Calu3 (cell line): ENCODE measurements around the gene GAR1. TPM values are rescaled to one million over a fixed set of nuclear protein-coding genes. Genes with fewer than 3 reads are reported as not detected.
A peak's percentile ranks its signal among the peaks of the same experiment; 100 is the strongest.
"Not testable (repeated sequence)": the region's sequence is repeated elsewhere in the genome, so short reads cannot be mapped to it uniquely, and the experiment has no call there.

Experiments
- Bru-seq: library from RNA; stranded (reverse); fragments of 400-500 nt; gene quantifications from one replicate; lab custom pipeline; 2021; lab: Mats Ljungman, UMichigan
- BruChase-seq, 2 experiments: library from RNA; stranded (reverse); fragments of 400-500 nt; gene quantifications; one replicate each; lab custom pipeline; 2021; lab: Mats Ljungman, UMichigan
- BruUV-seq: library from RNA; stranded (reverse); fragments of 400-500 nt; replicated peaks from 2 replicates; lab custom pipeline; 2021; lab: Mats Ljungman, UMichigan
- CTCF ChIA-PET: fragments of 300-600 bp; sonication (Branson Sonifier 250); formaldehyde crosslinking; loops from one replicate; lab custom pipeline; 2022; ENCODE audit warnings: antibody characterized with exemption; lab: Charles Lee
- DNase-seq: peaks from one replicate; pipeline ENCODE4 v3.0.0; 2022
- H3K27ac Mint-ChIP-seq: one replicate; pipeline ENCODE4 v1.8.0; 2022; ENCODE audit warnings: mixed read lengths; ENCODE audit not compliant: unreplicated experiment
- H3K27me3 Mint-ChIP-seq: one replicate; pipeline ENCODE4 v1.8.0; 2022; ENCODE audit warnings: mixed read lengths; ENCODE audit not compliant: unreplicated experiment
- H3K36me3 Mint-ChIP-seq: one replicate; pipeline ENCODE4 v1.8.0; 2022; ENCODE audit warnings: mild to moderate bottlenecking, moderate library complexity, mixed read lengths; ENCODE audit not compliant: insufficient read depth, unreplicated experiment
- H3K4me1 Mint-ChIP-seq: one replicate; pipeline ENCODE4 v1.8.0; 2022; ENCODE audit warnings: mild to moderate bottlenecking, low read depth, mixed read lengths; ENCODE audit not compliant: unreplicated experiment
- H3K4me3 Mint-ChIP-seq: one replicate; pipeline ENCODE4 v1.8.0; 2022; ENCODE audit warnings: mild to moderate bottlenecking, low read depth, moderate library complexity, mixed read lengths; ENCODE audit not compliant: unreplicated experiment
- H3K9me3 Mint-ChIP-seq: one replicate; pipeline ENCODE4 v1.8.0; 2022; ENCODE audit warnings: low read depth, mixed read lengths; ENCODE audit not compliant: unreplicated experiment
- intact Hi-C: fragments of 100-400 bp; cut with micrococcal nuclease; formaldehyde crosslinking; loops from one replicate; pipeline ENCODE4 v1.10.0; 2022; ENCODE audit not compliant: unreplicated experiment
- long read RNA-seq: library from polyadenylated mRNA; stranded (forward); transcript quantifications from one replicate; pipeline ENCODE4 v2.0.0, GENCODE V29; 2022
- total RNA-seq: library from RNA; stranded (reverse); gene quantifications from 2 replicates; pipeline ENCODE4 v1.2.3, GENCODE V29; 2022
- TF ChIP-seq, protein P1 (sequence below): fragments of 200-600 bp; IDR thresholded peaks from one replicate; pipeline ENCODE4 v1.8.0; 2022; ENCODE audit warnings: antibody characterized with exemption; ENCODE audit not compliant: unreplicated experiment

The GAR1 gene
- 20.8 and 23.7 TPM in 2 replicates for total RNA-seq
- Bru-seq, nascent RNA = percentile 83 among the genes with signal in this experiment
- percentile 81 among the genes with signal in this experiment for BruChase-seq, experiment 1, labeled RNA remaining after a 6-hour chase
- percentile 83 among the genes with signal in this experiment for BruChase-seq, experiment 2, labeled RNA remaining after a 2-hour chase
- long read RNA-seq, transcript GAR1-201 (7 exons, 1,224 nt) = major isoform, 6 of 14 reads
- long read RNA-seq, partial matches to known transcripts = 0 of 14 reads
- long read RNA-seq, other reads (novel, unspliced or antisense) = 6 of 14 reads

DNA sequence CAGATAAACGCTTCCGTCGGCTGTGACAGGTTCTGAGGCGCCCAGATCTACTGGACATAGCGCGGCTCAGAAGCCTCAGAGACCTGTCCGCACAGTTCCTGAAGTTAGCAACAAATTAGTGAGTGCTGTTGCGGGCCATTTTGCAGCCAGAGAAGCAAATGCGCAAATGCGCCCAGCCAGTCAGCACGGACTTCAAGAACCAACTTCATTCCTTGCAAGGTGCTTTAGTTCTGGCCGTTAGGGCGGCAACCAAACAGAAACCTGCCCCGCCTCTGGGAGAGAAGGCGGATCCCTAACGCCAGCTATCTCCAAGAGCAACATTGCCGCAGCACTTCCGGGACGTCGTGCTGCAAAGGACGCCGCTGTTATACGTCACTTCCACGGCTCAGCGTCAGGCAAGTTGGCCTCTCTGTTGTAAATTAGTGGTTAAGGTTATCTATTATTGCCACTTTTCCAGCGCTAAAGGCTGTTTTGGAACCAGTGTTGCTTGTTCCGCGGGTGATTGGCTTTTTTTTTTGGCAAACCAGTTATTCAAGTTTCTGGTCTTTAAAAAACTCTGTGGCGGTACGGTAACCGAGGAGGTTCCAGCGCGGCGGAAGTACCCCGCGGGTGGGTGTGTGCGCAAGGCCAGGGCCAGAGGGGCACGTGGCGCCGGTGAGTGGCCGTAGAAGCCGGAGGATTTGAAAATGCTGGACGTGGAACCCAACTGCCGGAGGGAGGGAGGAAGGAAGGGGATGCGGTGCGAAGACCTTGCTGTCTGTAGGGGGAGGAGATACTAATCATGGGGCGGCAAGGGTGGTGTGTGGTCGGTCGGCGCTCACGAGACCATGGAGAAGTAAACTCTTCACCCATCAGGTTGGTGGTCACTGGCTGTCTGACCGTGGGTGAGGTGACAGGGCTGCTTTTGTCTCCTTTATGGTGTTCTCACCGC is at the start of gene GAR1:
GAR1 (plus strand) TSS at position 612 of the 931 bp plus-strand sequence. CDS start 403 bp downstream, outside the sequence.
- peak; percentile 79 for DNase-seq
- H3K9me3 Mint-ChIP-seq = no peaks in the 10 kb centered on the region
- no peaks in the 10 kb centered on the region for H3K27me3 Mint-ChIP-seq
- peak within 1 kb of the TSS; percentile 78 for H3K4me3 Mint-ChIP-seq
- intact Hi-C loops = loop anchor here (1.0 to 5.0 kb wide), 2 partner anchors 113 to 163 kb away; partner anchors contain the start of gene CASP6
- CTCF ChIA-PET = no interaction called here
- H3K4me1 Mint-ChIP-seq = peaks cover 24% of the 10 kb centered on the region
- peak within 1 kb of the TSS; percentile 75 for H3K27ac Mint-ChIP-seq
- BruUV-seq = no TSS peak
- TF ChIP-seq, protein P1, sequence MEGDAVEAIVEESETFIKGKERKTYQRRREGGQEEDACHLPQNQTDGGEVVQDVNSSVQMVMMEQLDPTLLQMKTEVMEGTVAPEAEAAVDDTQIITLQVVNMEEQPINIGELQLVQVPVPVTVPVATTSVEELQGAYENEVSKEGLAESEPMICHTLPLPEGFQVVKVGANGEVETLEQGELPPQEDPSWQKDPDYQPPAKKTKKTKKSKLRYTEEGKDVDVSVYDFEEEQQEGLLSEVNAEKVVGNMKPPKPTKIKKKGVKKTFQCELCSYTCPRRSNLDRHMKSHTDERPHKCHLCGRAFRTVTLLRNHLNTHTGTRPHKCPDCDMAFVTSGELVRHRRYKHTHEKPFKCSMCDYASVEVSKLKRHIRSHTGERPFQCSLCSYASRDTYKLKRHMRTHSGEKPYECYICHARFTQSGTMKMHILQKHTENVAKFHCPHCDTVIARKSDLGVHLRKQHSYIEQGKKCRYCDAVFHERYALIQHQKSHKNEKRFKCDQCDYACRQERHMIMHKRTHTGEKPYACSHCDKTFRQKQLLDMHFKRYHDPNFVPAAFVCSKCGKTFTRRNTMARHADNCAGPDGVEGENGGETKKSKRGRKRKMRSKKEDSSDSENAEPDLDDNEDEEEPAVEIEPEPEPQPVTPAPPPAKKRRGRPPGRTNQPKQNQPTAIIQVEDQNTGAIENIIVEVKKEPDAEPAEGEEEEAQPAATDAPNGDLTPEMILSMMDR = no peak
- peaks cover 41% of the 10 kb centered on the region for H3K36me3 Mint-ChIP-seq

DNA sequence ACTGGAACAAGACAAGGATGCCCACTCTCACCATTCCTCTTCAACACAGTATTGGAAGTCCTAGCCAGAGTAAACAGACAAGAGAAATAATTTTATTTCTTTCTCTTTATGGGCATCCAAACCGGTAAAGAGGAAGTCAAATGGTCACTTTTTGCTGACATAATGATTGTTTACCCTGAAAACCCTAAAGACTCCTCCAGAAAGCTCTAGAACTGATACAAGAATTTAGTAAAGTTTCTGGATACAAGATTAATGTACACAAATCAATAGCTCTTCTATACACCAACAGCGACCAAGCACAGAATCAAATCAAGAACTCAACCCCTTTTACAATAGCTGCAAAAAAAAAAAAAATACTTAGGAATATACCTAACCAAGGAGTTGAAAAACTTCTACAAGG is 33.5 kb upstream of the GAR1 start:
- intact Hi-C loops, BruUV-seq: not testable (repeated sequence)

DNA sequence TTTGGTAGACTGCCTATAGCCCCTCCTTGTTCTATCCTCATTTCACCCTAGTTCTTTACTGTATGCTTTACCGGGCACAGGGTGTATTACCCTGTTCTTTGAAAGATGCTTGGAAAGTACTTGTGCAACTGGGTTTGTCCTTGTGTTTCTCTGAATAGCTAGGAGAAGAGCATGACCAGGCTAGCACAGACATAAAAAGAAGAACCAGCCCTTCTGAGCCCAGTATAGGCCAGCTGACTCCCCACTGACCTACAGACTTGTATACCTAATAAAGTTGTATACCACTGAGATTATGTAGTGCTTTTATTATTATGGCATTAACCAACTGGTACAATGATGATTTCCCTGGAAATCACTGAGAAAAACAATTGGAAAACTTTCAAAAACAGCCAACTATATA is 28.7 kb upstream of the GAR1 start:
- CTCF ChIA-PET = no interaction called here
- DNase-seq = no peak
- H3K27ac Mint-ChIP-seq = no peak overlapping the region
- H3K4me1 Mint-ChIP-seq = no peaks in the 10 kb centered on the region
- H3K4me3 Mint-ChIP-seq = no peak overlapping the region
- TF ChIP-seq, protein P1 = no peak
- no TSS peak for BruUV-seq
- no peaks in the 10 kb centered on the region for H3K9me3 Mint-ChIP-seq
- H3K36me3 Mint-ChIP-seq = no peaks in the 10 kb centered on the region
- intact Hi-C loops = no loop called here
- H3K27me3 Mint-ChIP-seq = no peaks in the 10 kb centered on the region

More for the DNA sequence above, 33.5 kb upstream of the GAR1 start:
- not testable (repeated sequence) for H3K27me3 Mint-ChIP-seq, DNase-seq, H3K9me3 Mint-ChIP-seq, H3K27ac Mint-ChIP-seq, H3K4me1 Mint-ChIP-seq, H3K36me3 Mint-ChIP-seq, H3K4me3 Mint-ChIP-seq
- CTCF ChIA-PET = interaction anchor here (0.6 kb wide), 1 partner anchor 21 kb away, joined by 4 read pairs; no protein-coding TSS in a partner anchor

DNA sequence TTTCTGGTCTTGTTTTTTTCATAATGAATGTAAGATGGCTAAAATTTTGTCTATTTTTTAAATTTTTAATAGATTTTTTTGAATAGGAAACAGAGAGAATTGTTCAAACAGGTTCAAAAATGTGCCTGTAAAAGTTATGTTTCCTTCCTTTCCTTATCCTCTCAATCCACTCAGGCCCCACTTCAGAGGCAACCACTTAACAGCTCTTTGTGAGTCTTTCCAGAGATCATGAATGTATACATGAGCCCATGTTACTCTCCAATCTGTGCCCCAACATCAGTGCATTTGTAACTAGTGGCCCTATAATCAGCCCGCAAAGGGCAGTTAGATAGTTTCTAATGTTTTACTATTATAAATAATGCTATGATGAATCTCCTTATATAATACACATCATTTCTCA is 27.8 kb upstream of the GAR1 start:
- no peak overlapping the region for H3K4me3 Mint-ChIP-seq
- DNase-seq = no peak
- intact Hi-C loops = no loop called here
- H3K9me3 Mint-ChIP-seq = no peaks in the 10 kb centered on the region
- H3K27ac Mint-ChIP-seq = no peak overlapping the region
- CTCF ChIA-PET = interaction anchor here (0.5 kb wide), 1 partner anchor 309 kb away, joined by 4 read pairs; no protein-coding TSS in a partner anchor
- no peaks in the 10 kb centered on the region for H3K27me3 Mint-ChIP-seq
- H3K4me1 Mint-ChIP-seq = no peaks in the 10 kb centered on the region
- TF ChIP-seq, protein P1 = no peak
- H3K36me3 Mint-ChIP-seq = no peaks in the 10 kb centered on the region
- BruUV-seq = no TSS peak
